Mesothelial cell of epicardium (in vitro differentiated cells): ENCODE measurements around the gene TMEM35A. TPM values are rescaled to one million over a fixed set of nuclear protein-coding genes. Genes with fewer than 3 reads are reported as not detected.
"Not testable (repeated sequence)": the region's sequence is repeated elsewhere in the genome, so short reads cannot be mapped to it uniquely, and the experiment has no call there.

Source experiments
- DNase-seq, 2 experiments: peaks; one replicate each; pipeline ENCODE4 v3.0.0; 2021; ENCODE audit warnings: low spot score in 2 of 2; ENCODE audit not compliant: unreplicated experiment in 2 of 2
- H3K27ac Mint-ChIP-seq: 2 replicates; pipeline ENCODE4 v1.8.0; 2021; ENCODE audit warnings: mixed read lengths
- H3K27me3 Mint-ChIP-seq: 2 replicates; pipeline ENCODE4 v1.8.0; 2021; ENCODE audit warnings: low read depth, mixed read lengths
- H3K36me3 Mint-ChIP-seq: 2 replicates; pipeline ENCODE4 v1.8.0; 2021; ENCODE audit warnings: mixed read lengths
- H3K4me1 Mint-ChIP-seq: 2 replicates; pipeline ENCODE4 v1.8.0; 2021; ENCODE audit warnings: mixed read lengths
- H3K4me3 Mint-ChIP-seq: 2 replicates; pipeline ENCODE4 v1.8.0; 2021; ENCODE audit warnings: mild to moderate bottlenecking, moderate library complexity, mixed read lengths
- H3K9me3 Mint-ChIP-seq: 2 replicates; pipeline ENCODE4 v1.8.0; 2021; ENCODE audit warnings: mixed read lengths
- total RNA-seq: library from RNA; stranded (reverse); gene quantifications from 3 replicates; pipeline ENCODE4 v1.2.1, GENCODE V29; 2021
- TF ChIP-seq, protein P1 (sequence below): fragments of 200-600 bp; sonication (generic); IDR thresholded peaks from one replicate; pipeline ENCODE4 v1.5.0; 2021; ENCODE audit warnings: antibody characterized with exemption; ENCODE audit not compliant: unreplicated experiment

Gene TMEM35A
- total RNA-seq, 1 donor from 2014 or later: 6.8 TPM

DNA sequence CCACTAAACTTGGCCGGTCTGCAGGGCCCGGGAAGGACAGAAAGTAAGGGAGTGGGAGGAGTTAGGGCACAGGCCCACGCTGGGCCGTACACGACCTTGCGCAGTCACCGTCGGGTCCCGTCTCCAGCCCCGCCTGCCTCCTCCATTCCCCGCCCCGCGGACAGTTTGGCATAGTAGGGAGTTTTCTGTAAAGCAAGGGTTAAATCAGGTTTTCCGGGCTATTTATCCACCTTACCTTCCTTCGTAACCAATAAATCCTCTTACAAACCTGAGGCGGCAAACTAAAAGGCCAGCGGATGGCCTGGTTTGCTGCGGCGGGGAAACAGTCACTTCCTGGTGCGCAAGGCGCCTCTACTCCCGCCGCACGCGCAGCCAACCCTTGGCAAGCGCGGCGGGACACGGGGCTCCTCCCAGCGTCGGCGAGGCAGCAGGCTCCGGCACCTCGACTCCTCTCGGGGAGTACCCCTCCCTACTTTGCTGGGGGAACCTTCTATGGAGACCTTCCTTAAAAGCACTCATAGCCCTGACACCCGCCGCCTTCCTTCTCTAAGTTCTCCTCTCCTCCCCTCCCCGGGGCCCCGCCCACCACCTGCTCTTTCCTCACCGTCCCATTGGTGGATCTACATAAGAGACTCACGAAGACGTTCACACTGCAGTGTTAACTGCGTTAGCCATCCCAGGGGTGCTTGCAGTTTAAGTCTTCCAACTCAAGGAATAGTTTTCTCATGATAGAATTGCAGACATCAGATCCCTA, 27.0 kb upstream of the TMEM35A start, which contains the start of gene TRMT2B:
Gene TRMT2B, minus strand, starts transcription at position 563 of the 754 bp plus-strand sequence. CDS start 9,822 bp downstream, outside the sequence.
- Mint-ChIP-seq H3K4me3 (peak within 1 kb of the TSS; percentile 82), H3K4me1 (peaks cover 2% of the 10 kb centered on the region), H3K27ac (peak within 1 kb of the TSS; percentile 93), H3K27me3 (no peaks in the 10 kb centered on the region), H3K9me3 (peaks cover 12% of the 10 kb centered on the region), H3K36me3 (peaks cover 5% of the 10 kb centered on the region)
- peak; percentile 38 to 67 for DNase-seq
- TF ChIP-seq, protein P1, sequence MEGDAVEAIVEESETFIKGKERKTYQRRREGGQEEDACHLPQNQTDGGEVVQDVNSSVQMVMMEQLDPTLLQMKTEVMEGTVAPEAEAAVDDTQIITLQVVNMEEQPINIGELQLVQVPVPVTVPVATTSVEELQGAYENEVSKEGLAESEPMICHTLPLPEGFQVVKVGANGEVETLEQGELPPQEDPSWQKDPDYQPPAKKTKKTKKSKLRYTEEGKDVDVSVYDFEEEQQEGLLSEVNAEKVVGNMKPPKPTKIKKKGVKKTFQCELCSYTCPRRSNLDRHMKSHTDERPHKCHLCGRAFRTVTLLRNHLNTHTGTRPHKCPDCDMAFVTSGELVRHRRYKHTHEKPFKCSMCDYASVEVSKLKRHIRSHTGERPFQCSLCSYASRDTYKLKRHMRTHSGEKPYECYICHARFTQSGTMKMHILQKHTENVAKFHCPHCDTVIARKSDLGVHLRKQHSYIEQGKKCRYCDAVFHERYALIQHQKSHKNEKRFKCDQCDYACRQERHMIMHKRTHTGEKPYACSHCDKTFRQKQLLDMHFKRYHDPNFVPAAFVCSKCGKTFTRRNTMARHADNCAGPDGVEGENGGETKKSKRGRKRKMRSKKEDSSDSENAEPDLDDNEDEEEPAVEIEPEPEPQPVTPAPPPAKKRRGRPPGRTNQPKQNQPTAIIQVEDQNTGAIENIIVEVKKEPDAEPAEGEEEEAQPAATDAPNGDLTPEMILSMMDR: no peak

DNA sequence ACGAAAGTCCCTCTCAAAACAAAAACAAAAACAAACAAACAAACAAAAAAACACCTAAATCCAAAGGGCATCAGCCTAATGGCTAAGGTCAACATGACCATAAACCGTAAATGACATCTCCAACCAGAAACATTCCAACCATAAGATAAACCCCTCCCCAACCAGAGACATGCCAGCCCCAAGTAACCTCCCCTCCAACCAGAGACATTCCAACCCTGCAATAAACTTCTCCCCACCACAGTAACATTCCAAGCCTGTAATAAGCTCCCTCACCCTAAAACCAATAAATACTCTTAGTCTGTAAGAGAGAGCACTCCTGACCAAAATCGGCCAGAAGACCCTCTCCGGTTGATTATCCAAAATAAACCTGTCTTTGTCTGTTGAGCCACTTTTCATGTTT, 22.1 kb upstream of the TMEM35A start:
- H3K36me3 Mint-ChIP-seq, H3K27ac Mint-ChIP-seq, DNase-seq, H3K27me3 Mint-ChIP-seq, H3K4me3 Mint-ChIP-seq, H3K4me1 Mint-ChIP-seq: not testable (repeated sequence)
- H3K9me3 Mint-ChIP-seq: peaks cover 22% of the 10 kb centered on the region

DNA sequence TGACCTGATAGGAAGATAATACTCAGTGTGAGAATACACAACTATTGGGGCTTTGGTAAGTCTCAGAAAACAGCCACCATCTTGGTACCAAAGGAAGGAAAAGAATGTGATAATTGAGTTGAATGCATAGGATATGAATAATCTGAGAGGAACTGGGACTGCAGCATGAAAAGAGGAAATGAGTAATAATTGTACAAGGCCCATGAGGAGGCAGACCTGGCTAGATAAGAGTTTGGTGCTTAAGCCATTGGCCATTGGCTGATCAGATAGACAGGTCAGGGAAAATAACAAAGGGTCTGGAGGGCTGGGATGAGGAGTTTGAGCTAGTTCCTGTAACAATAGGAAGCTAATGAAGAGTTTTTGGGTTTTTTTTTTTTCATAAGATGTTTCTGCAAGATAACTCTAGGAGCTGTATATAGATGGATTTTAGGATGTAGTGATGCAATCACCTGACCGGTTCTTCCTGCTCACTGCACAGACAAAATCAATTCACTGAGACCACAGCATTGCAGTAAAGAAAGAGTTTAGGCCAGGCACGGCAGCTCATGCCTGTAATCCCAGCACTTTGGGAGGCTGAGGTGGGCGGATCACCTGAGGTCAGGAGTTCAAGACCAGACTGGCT, 21.5 kb upstream of the TMEM35A start:
- DNase-seq: no peak
- Mint-ChIP-seq H3K4me3 (no peak overlapping the region), H3K4me1 (no peaks in the 10 kb centered on the region), H3K9me3 (peaks cover 19% of the 10 kb centered on the region), H3K27me3 (no peaks in the 10 kb centered on the region), H3K36me3 (no peaks in the 10 kb centered on the region), H3K27ac (no peak overlapping the region)
- TF ChIP-seq, protein P1: no peak

DNA sequence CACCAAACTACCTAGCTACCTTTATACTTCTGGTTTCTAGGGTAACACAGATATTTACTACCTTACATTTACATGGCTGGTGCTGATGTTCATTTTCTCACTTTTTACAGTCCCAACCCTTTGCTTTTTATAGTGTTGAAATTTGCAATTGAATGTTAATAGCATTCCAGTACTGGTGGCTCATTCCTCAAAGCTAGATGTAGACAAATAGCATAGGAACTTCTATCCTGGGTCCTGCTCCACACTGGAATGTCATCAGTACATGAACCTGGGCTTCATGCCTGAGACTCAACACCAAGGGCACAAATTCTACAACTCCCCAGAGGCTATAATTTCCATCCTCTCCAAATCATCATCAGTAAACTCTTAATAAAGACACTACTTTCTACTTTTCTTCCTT, 16.5 kb upstream of the TMEM35A start:
- H3K27me3 Mint-ChIP-seq: no peaks in the 10 kb centered on the region
- H3K9me3 Mint-ChIP-seq: peaks cover 9% of the 10 kb centered on the region
- no peaks in the 10 kb centered on the region for H3K36me3 Mint-ChIP-seq
- H3K4me1 Mint-ChIP-seq: no peaks in the 10 kb centered on the region
- H3K4me3 Mint-ChIP-seq: no peak overlapping the region
- no peak for DNase-seq
- TF ChIP-seq, protein P1: no peak
- H3K27ac Mint-ChIP-seq: no peak overlapping the region

DNA sequence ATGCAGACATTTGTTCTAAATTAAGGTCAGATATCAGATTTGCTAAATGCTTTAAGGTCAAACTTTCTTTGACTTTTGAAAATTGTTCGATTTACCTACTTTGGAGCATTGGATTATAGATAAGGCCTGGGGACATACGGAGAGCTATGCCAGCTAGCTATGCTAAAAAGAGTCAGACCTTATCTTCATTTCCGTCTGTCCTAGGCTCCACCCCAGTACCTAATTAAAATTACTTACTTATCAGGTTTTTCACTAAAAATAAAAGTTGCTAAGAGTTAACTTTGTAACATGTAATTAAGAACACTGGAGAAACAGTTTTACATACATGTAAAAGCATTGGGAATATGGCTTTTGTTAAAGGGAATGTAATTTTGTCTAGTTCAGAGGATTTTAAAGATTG, 7.1 kb upstream of the TMEM35A start:
- Mint-ChIP-seq H3K4me3 (no peak overlapping the region), H3K27me3 (no peaks in the 10 kb centered on the region), H3K36me3 (no peaks in the 10 kb centered on the region), H3K4me1 (no peaks in the 10 kb centered on the region), H3K9me3 (peaks cover 14% of the 10 kb centered on the region), H3K27ac (no peak overlapping the region)
- DNase-seq: no peak
- TF ChIP-seq, protein P1: no peak

DNA sequence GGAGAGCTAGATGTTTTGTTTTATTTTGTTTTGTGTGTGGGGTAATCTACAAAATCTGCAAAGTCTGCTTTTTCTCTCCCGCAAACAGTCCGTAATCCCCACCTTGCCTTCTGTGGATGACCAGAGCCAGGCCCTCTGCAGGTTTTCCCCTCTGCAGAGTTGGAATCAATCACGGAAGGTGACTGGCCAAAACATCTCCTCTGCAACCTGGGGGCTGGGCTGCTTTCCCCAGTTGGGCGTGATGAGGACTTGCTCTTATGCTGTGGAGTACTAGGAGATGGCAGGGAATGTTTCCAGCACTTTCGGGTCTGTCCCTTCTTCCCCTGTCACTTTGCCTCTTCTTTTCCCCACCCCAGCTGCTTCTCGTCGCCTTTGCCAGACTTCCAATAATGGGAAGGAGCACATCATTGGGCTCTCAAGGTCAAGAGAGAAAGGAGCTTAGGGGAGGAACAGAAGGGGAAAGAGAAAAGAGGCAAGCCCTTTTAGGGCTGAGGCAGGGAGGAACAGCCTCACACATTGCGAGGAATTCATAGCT, 1.1 kb downstream of the TMEM35A start:
- Mint-ChIP-seq H3K9me3 (peaks cover 10% of the 10 kb centered on the region), H3K4me1 (peaks cover 12% of the 10 kb centered on the region), H3K27ac (no peak overlapping the region), H3K27me3 (no peaks in the 10 kb centered on the region), H3K36me3 (no peaks in the 10 kb centered on the region), H3K4me3 (peak overlapping the region; percentile 82)
- DNase-seq: no peak
- TF ChIP-seq, protein P1: no peak
